ENCODE results near the gene CEP152.

CEP152 gene

GRCh38 chr15:48850648-48851047, 39.8 kb upstream of the CEP152 start:
- Histone ChIP-seq H3K27ac (ENCODE audit: low read depth, low read length) (no peak overlapping the region), H3K79me2 (ENCODE audit: insufficient read depth, low read length) (no peaks in the 10 kb centered on the region), H3K9me2 (replicated peaks; ENCODE audit: insufficient read depth, low read length) (no peaks in the 10 kb centered on the region), H3K36me3 (ENCODE audit: low read length) (no peaks in the 10 kb centered on the region), H3F3A (ENCODE audit: insufficient read depth) (no peaks in the 10 kb centered on the region), H3K9me3 (ENCODE audit: insufficient read depth, low read length) (no peaks in the 10 kb centered on the region), H3K4me2 (ENCODE audit: low read depth, low read length, poor library complexity, severe bottlenecking) (no peak overlapping the region), H3K4me3 (ENCODE audit: insufficient read depth, low read length, poor library complexity, severe bottlenecking) (no peak overlapping the region), H2AFZ (ENCODE audit: low read depth, low read length, severe bottlenecking) (no peak overlapping the region), H3K27me3 (ENCODE audit: low read length) (no peaks in the 10 kb centered on the region), H3K9ac (ENCODE audit: low read length) (no peak overlapping the region), H4K20me1 (ENCODE audit: low read depth, low read length) (no peaks in the 10 kb centered on the region)
- no peak for TF ChIP-seq CTCF (IDR thresholded peaks at IDR 0.05; ENCODE audit: insufficient read depth, low read length, poor library complexity, severe bottlenecking)
- no peak for TF ChIP-seq EZH2phosphoT487 (conservative IDR thresholded peaks at IDR 0.05; ENCODE audit: low read length)

GRCh38 chr15:48845123-48845522, 34.3 kb upstream of the CEP152 start:
- no peak overlapping the region for H3K27ac ChIP-seq (ENCODE audit: low read depth, low read length)
- H3K4me2 ChIP-seq (ENCODE audit: low read depth, low read length, poor library complexity, severe bottlenecking) = no peak overlapping the region
- H4K20me1 ChIP-seq (ENCODE audit: low read depth, low read length) = no peaks in the 10 kb centered on the region
- H3K9ac ChIP-seq (ENCODE audit: low read length) = no peak overlapping the region
- TF ChIP-seq CTCF (IDR thresholded peaks at IDR 0.05; ENCODE audit: insufficient read depth, low read length, poor library complexity, severe bottlenecking) (no peak), EZH2phosphoT487 (conservative IDR thresholded peaks at IDR 0.05; ENCODE audit: low read length) (no peak)
- H3K9me2 ChIP-seq (replicated peaks; ENCODE audit: insufficient read depth, low read length) = no peaks in the 10 kb centered on the region
- no peak overlapping the region for H2AFZ ChIP-seq (ENCODE audit: low read depth, low read length, severe bottlenecking)
- no peaks in the 10 kb centered on the region for H3K36me3 ChIP-seq (ENCODE audit: low read length)
- no peak overlapping the region for H3K4me3 ChIP-seq (ENCODE audit: insufficient read depth, low read length, poor library complexity, severe bottlenecking)
- no peaks in the 10 kb centered on the region for H3K27me3 ChIP-seq (ENCODE audit: low read length)
- no peaks in the 10 kb centered on the region for H3K79me2 ChIP-seq (ENCODE audit: insufficient read depth, low read length)
- no peaks in the 10 kb centered on the region for H3F3A ChIP-seq (ENCODE audit: insufficient read depth)
- H3K9me3 ChIP-seq (ENCODE audit: insufficient read depth, low read length) = no peaks in the 10 kb centered on the region

GRCh38 chr15:48842501-48842900, 31.6 kb upstream of the CEP152 start:
- H3F3A ChIP-seq (ENCODE audit: insufficient read depth) = no peaks in the 10 kb centered on the region
- no peaks in the 10 kb centered on the region; the same call in 1 of the 2 replicates for H3K27me3 ChIP-seq (ENCODE audit: low read length)
- no peaks in the 10 kb centered on the region for H3K9me2 ChIP-seq (replicated peaks; ENCODE audit: insufficient read depth, low read length)
- H2AFZ ChIP-seq (ENCODE audit: low read depth, low read length, severe bottlenecking) = no peak overlapping the region
- TF ChIP-seq CTCF (IDR thresholded peaks at IDR 0.05; ENCODE audit: insufficient read depth, low read length, poor library complexity, severe bottlenecking) (no peak), EZH2phosphoT487 (conservative IDR thresholded peaks at IDR 0.05; ENCODE audit: low read length) (no peak)
- H3K4me2 ChIP-seq (ENCODE audit: low read depth, low read length, poor library complexity, severe bottlenecking) = no peak overlapping the region
- H3K4me3 ChIP-seq (ENCODE audit: insufficient read depth, low read length, poor library complexity, severe bottlenecking) = no peak overlapping the region
- no peak overlapping the region for H3K9ac ChIP-seq (ENCODE audit: low read length)
- no peak overlapping the region for H3K27ac ChIP-seq (ENCODE audit: low read depth, low read length)
- H3K79me2 ChIP-seq (ENCODE audit: insufficient read depth, low read length) = no peaks in the 10 kb centered on the region
- H3K9me3 ChIP-seq (ENCODE audit: insufficient read depth, low read length) = no peaks in the 10 kb centered on the region
- H4K20me1 ChIP-seq (ENCODE audit: low read depth, low read length) = no peaks in the 10 kb centered on the region
- no peaks in the 10 kb centered on the region for H3K36me3 ChIP-seq (ENCODE audit: low read length)

Measured in SU-DHL-6 (cell line).